Stimulated activated CD8-positive, alpha-beta memory T cell treated with anti-CD3 and anti-CD28 coated beads, Interleukin-7, amount 100 ng/mL, for 1 hour (primary cell): ENCODE measurements around the gene RBM33.

Experiments
- DNase-seq, 2 donors: peaks; one replicate each; pipeline ENCODE4 v3.0.0-alpha.2; 2020; ENCODE audit warnings: low read depth in 2 of 2

The RBM33 gene

DNA sequence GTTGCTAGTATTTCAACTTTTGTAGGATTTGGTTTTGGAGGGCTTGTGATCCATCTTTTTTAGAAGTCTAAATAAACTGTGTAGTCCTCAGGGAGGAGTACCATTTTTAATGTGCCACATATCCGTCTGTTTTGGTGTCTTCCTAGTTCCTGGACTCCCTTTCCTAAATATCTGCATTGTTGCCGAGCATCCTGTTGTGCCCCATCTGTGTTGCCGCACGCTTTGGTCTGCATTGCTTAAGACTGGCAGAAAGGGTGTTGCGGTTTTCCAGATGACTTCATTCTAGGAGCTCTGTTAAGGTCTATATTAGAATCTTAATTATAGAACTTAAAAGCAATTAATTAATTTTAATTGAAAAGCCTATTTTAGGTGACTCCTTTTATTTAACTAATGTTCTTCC is 49.4 kb downstream of the RBM33 start:
- no peak for DNase-seq

DNA sequence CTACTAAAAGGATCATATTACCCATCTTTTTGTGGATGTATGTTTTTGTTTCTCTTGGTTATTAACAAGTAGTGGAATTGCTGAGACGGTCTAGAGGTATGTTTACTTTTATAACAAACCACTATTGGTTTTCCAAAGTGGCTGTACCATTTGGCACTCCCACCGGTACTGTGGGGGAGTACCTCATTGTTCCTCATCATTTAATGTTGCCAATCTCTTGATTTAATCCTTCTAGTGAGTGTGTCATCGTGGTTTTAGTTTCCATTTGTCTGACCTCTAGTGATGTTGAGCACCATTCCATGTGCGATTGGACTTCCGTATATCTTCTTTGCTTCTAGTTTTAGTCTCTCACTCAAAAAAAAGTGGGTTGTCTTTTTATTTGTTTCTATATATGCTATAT is 50.4 kb downstream of the RBM33 start:
- no peak for DNase-seq

DNA sequence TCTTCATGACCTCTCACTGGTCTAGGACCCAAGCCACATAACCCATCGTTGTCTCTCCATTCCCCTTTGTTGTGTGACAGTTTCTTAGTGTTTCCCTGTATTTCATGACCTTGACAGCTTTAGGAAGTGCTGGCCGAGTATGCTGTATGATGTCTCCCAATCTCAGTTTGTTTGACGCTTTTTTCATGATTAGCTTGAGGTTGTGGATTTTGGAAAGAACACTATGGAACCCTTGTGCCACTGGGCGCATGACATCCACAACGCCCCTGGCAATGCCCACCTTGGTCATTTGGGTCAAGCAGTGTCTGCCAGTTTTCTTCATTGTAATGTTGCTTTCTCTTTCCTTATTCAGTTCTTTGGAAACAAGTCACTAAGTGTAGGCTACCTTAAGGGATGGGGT is 52.3 kb downstream of the RBM33 start:
- no peak for DNase-seq

DNA sequence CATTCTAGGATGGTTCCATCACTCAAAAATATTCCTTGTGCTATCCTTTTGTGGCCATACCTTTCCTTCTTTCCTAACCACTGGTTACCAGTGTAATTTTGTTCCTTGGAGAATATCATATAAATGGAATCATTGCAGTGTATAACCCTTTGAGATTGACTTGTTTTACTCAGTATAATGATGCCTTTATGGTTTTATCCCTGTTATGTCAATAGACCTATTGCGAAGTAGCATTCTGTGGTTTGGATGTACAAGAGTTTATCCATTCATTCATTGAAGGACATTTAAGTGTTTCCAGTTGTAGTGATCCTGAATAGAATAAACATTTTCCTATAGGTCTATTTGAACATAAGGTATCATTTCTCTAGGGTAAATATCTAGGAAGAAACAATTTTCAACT is 54.2 kb downstream of the RBM33 start:
- no peak for DNase-seq

DNA sequence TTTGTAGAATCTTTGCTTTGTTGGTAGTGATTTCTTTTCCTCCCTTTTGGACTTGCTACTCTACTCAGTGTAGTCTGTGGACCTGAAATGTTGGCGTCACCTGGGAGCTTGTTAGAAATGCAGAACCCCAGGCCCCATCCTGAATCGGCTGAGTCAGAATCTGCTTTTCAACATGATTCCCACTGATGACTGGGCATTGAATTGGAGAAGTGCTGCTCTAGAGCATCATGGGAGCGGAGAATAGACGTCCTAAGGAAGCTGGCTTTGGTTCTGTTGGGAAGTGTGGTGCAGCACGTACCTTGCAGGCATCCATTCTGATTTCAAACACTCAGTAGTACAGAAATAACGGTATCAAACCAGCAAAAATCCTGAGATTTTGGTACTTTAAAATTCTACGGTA is 54.7 kb downstream of the RBM33 start:
- no peak for DNase-seq

DNA sequence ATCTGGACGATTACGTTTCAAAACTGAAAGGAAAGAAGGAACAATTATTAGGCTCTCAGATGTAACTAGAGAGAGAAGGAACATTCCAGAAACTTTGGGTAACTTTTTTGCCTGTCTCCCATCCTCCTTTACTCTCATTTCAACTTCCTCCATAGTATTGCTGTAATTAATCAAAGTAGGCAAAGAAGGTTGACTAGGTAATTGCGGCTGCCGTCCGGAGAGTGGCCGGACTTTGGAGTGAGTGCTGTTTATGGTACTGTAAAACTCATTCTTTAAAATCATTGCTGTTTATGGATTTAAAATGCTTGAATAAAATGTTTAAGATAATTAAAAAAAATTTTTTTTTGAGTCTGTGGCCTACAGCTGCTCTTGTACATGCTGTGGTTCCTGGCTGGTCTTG is 56.4 kb downstream of the RBM33 start:
- no peak for DNase-seq

DNA sequence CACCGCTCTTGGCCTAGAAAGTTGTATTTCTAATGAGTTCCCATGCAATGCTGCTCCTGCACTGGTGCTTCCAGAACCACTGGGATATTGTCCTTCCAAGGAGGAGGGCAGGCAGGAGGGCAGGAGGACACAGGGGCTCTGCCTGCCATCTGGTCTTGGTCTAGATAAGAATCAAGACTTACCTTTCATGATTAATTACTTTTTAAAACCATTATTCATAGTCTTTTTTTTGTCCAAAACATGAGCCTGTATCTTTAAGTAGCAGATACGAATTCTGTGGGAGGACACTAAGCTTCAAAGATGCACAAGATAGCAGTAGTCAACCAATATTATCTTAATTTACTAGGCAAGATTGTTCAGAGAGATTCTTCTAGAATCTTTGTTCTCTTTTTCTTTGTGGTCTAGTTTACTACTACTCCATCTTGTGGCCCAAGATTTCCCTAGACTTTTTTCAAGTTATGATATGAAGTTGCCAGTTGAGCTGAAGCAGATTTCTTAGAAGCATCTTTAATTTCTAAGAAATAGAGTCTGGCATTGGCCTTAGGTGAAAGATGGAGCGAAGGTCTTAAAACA is 57.6 kb downstream of the RBM33 start:
- no peak for DNase-seq

DNA sequence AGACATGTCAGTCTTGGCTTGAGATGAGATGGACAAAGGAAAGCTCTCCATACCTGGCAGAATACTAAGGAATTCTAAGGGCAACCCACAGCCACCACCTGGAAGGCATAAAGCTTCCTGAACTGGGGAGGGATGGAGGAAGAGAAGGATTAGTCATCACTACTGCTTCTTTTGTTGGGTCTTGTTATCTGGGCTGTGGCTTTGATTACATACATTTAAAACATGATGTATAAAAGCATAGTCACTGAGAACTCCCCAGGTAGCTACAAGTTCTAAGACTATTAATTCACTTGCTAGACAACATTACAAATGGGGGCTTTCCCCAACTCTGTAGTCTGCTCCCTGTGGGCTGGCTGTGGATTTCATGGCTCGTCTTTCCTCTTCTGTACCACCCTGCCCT is 58.2 kb downstream of the RBM33 start:
- no peak for DNase-seq

DNA sequence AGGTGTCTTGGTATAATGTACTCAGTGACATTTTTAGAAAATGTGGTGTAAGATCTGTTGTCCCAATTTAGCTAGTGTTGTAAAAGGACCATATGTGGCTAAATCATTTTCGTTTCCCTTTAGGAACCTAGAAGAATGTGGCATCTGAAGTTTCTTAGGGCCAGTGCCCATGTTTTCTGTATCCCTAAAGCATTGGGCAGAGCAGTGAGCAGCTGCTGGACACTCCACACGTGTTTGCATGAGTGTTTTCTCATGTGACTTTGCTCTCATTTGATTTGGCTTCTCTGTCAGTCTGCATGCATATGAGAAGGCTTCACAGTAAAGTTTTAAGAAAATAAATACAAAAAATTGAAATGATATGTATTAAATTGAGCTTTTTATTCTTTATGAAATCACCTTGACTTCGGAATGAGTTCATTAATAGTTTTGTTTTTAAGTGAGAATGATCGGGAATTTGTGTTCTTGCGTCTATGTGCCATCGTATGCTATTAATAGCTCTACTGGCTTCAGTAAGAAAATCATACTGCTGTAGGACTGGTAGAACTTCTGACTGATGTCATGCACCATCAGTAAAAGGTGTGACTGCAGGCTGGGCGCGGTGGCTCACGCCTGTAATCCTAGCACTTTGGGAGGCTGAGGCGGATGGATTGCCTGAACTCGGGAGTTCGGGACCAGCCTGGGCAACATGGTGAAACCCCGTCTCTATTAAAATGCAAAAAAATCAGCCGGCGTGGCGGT is 61.3 kb downstream of the RBM33 start:
- DNase-seq: no peak

DNA sequence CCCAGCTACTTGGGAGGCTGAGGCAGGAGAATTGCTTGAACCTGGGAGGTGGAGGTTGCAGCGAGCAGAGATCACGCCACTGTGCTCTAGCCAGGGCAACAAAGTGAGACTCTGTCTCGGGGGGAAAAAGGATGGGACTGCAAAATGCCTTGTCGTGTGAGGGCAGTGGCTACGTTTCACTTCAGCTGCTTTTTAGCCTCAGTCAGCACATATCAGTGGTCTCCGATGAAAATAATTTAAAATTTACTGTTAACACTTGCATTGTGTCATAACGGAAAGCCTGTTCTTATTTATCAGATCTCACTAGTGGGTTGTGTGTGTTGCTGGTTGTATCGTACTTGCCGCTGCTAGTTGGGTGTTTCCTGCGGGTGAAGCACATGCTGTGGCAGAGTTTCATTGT is 61.9 kb downstream of the RBM33 start:
- DNase-seq: no peak

DNA sequence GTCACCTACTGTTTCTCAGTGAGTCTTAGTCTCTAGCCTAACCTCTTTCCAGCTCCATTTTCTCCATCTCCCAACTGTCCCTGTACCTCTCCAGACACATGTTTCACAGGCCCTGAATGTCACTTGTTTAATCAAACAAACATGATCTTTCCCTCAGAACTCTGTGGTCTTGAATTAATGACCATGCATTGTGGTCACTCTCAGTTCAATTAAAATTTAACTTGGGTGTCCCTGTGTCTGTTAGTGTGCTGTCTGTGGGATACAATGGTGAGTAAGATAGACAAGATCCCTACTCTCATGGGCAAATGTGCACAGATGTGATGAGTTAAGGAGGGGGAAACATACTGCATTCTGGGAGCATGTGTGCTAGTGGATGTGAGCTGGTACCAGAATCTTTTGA is 65.0 kb downstream of the RBM33 start:
- DNase-seq: no peak

DNA sequence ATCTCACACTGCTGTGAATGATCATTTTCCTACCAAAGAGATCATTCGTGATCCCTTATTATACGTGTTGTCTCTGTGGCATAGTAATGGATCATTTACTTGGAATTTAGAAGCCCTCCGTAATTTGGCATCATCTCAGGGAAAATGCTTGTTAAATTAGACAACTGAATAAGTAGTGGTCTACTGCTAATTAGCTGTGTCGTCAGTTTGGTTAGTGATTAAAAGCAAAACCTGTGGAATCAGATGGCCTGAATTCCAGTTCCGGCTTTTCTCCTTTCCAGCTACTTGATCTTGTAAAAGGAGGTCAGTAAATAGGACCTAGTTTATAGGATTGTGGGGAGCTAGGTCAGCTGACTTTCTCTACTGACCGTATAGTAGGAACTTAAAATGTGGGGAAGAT is 65.6 kb downstream of the RBM33 start:
- no peak for DNase-seq

DNA sequence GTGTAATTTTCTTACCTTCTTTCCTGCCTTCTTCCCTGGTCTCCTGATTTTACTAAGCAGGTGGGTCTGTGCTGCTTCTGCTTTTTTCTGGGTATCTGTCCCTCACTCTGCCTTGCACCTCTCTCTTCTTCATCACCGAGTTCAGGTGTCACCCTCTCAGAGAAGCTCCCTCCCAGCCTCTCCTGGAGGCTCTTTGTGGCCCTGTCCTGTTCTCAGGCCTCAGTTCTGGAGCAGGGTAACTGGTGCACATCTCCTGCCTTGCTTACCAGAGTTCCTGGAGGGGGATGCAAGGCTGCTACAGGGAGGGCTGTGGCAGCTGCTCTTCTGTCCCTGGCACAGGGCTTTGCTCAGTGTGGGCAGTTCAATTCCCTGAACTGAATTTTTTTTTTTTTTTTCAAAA is 66.1 kb downstream of the RBM33 start:
- DNase-seq: no peak

DNA sequence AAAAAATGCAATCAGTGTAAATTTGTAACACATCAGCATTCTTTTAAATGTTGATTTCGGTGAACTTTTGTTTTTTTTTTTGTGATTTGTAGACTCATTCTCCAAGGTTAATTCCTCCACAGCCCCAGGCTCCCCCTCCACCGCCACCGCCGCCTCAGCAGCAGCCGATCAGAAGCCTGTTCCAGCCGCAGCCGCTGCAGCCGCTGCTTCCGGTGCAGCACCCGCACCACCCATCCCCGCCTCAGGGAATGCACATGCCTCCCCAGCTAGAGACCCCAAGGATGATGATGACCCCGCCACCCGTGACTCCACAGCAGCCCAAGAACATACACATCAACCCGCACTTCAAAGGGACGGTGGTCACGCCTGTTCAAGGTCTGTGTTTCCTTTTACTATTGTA is 66.6 kb downstream of the RBM33 start:
- no peak for DNase-seq

DNA sequence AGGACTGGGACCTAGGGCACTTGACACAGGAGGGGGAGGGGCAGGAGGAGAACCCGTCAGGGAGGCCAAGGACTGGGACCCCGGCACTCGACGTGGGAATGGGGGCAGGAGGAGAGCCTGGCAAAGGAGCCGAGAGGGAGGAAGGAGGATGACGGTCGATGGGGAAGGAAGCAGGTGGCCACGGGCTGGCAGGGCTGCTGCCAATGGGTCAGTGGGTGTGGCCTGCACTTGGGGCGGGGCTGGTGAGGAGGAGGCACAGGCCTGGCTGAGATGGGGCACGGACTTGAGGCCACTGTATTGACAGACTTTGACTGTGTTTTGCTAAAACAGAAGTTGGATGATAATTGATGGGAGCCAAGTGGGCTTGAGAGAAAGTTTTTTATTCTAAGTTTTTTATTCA is 68.9 kb downstream of the RBM33 start:
- DNase-seq: no peak

DNA sequence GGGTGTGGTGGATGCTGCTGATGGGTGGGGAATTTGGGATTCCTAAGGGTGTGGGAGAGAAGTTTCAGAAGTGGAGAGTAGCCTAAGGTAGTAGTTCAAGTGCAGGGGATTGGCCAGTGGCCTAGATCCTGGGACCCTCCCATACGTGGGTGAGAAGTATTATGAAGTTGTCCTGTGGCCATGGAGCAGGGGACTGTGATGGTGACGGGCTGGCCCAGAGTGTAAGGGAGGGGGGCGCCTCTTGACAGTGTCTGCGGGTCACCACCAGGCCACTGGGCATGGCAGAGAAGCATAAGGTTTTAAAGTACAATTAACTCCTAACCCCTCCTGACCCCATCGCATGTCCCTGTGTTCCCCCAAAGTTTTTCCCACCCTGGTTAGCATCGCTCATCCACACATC is 70.2 kb downstream of the RBM33 start:
- DNase-seq: no peak

DNA sequence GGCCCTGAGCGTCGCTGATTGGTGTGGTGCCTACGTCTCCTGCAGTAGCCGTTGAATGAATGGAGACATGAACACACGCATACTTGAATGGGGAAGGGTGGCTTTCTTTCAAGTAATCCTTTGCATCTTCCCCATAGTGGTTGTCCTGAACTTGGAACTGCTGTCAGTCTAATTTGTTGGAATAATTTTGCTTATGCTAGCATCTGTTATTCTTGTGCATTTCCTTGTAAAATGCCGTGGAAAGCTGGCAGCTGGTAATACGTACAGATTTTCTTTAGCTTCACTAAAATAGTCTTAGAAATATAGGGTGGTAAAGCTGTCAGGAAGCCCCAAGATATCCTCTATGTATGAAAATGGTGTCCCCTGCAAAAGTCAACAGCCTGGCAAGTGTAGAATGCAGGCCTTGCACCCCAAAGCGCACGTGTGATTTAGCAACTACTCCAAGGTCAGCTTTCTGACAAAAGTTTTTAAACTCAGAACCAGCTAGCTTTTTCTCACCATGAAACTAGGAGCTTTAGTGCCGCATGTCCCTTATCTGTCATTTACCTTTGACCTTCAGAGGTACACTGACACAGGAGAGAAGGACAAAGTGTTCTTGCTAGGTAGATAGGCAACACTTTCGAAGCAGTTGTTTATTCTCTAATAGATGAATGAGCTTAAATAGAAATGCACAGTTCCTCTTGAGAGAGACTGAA is 70.8 kb downstream of the RBM33 start:
- DNase-seq: no peak

DNA sequence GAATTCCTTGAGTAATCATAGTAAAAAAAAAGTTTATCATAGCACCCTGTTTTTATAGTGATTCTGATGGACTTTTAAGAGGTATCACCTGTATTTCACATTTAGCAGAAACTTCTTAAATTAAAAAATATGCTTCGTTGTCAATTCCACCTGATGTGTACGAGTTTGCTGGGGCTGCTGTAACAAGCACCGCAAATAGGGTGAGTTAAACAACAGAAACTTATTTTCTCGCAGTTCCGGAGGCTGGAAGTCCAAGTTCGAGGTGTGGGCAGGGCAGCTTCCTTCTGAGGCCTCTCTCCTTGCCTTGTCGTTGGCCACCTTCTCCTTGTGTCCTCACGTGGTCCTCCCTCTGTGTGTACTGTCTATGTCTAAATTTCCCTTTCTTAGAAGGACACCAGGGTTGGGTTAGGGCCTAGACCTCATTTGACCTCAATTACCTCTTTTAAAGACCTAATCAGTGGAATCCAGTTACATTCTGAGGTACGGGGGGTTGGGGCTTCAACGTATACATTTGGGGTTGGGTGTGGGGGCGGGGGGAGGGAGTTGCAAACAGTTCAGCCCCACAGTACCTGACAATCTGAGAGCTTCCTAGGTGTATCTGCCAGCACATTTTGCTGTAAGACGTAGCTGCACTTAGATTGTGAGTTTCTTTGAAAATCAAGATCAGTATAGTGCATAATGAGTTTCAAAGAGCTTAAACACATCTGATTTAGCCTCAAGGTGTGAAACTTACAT is 72.7 kb downstream of the RBM33 start:
- no peak for DNase-seq

DNA sequence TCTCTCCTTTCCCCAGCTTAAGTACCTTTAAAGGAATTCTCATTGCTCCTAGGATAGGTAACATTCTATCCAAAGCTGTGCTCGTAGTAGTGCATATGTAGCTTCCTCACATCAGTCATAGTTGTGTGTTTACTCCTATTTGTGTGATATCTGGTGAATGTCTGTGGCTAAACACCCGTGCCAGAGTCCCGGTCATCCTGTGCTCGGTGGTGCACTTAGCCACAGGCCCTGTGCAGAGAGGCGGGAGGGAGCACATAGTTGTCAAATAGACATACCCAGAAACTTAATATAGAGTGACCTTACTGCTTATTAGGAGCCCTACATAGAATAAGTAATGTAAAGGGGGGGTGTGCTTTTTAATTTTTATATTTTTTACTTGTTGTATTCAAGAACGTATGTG is 76.6 kb downstream of the RBM33 start:
- no peak for DNase-seq

DNA sequence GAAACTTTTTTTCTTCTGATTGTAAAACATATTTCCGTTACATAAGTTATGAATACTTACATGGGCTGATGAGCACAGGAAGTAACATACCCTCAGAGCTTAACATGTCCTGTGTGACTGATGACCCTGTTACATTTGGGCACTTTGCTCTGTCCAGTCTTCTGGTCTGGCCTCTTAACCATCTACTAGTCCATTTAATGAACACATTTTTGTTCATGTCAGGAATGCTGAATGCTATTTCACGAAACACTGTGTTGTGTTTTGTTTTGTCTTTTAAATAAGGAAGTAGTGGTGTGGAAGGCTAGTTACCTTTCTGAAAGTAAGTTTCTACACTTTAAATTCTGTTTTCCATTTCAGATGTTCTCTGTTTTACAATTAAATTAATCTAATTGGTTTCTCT is 77.7 kb downstream of the RBM33 start:
- DNase-seq: no peak

DNA sequence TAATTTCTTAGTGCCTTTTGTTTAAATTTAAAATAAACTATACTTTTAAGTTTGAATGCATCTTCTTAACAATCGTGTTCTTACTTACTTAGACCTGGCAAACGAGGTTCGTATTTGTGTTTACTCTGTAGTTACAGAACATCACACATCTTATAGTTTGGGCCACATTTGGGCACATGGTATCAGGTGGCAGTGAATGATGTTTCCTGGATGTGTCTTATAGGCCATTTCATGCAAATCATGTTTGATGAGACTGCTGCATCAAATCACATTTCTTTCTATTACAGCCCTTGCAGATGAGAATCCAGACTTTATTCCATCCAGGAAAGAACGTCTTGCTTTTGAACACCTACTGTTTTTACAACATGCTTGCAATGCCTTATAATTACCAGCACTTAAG is 78.5 kb downstream of the RBM33 start:
- no peak for DNase-seq

DNA sequence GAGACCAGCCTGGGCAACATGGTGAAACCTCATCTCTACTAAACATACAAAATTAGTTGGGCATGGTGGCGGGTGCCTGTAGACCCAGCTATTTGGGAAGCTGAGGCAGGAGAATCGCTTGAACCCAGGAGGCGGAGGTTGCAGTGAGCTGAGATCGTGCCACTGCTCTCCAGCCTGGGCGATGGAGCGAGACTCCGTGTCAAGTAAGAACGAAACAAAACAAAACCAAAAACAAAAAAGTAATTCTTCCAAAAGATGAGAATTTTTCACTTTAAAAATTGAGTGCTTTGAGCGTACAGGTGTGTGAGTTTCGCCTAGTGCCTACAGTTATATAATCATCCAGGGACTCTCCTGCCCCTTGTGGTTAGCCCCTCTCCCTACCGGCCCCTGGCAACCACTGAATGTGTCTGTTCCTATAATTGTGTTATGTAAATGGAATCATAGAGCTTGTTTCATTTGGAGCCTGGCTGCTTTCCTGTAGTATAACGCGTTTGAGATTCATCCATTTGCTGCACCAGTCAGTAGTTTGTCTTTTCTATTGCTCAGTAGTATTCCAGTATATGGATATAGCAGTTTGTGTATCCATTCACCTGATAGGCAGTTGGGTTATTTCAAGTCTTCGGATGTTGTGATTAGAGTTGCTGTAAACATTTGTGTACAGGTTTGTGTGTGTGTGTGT is 80.0 kb downstream of the RBM33 start:
- DNase-seq: no peak
